NCI-H1436 (cell line): Measurements from ENCODE around the gene TMEM204.

Experiments used
- DNase-seq: peaks from one replicate; lab custom pipeline; 2025; lab: John Stamatoyannopoulos, UW

The TMEM204 gene

GRCh38 chr16:1499756-1500464, 33.6 kb upstream of the TMEM204 start:
- DNase-seq: no peak

GRCh38 chr16:1500465-1501150, 32.9 kb upstream of the TMEM204 start:
- DNase-seq: no peak

GRCh38 chr16:1501630-1502029, 31.8 kb upstream of the TMEM204 start:
- DNase-seq: no peak

- DNase-seq: no peak
Measured at GRCh38 chr16:1502092-1503004, 31.1 kb upstream of the TMEM204 start.

- DNase-seq: no peak
Measured at GRCh38 chr16:1503110-1503955, 30.1 kb upstream of the TMEM204 start.

GRCh38 chr16:1505073-1505844, 28.2 kb upstream of the TMEM204 start:
- no peak for DNase-seq

- DNase-seq: no peak
Measured at GRCh38 chr16:1505912-1506311, 27.6 kb upstream of the TMEM204 start.

- no peak for DNase-seq
Measured at GRCh38 chr16:1506494-1507213, 26.8 kb upstream of the TMEM204 start.

- no peak for DNase-seq
Measured at GRCh38 chr16:1508494-1509187, 24.8 kb upstream of the TMEM204 start.

- no peak for DNase-seq
Measured at GRCh38 chr16:1509307-1510221, 23.9 kb upstream of the TMEM204 start.

GRCh38 chr16:1510272-1510671, 23.2 kb upstream of the TMEM204 start:
- DNase-seq: no peak

GRCh38 chr16:1510941-1511351, 22.5 kb upstream of the TMEM204 start:
- no peak for DNase-seq

- DNase-seq: no peak
Measured at GRCh38 chr16:1511662-1512569, 21.6 kb upstream of the TMEM204 start.

GRCh38 chr16:1512774-1513173, 20.7 kb upstream of the TMEM204 start:
- no peak for DNase-seq

- no peak for DNase-seq
Measured at GRCh38 chr16:1514507-1514906, 19.0 kb upstream of the TMEM204 start.

- no peak for DNase-seq
Measured at GRCh38 chr16:1518626-1519135, 14.8 kb upstream of the TMEM204 start.

GRCh38 chr16:1519831-1520230, 13.6 kb upstream of the TMEM204 start:
- DNase-seq: no peak
